ENCODE data around the gene ASCC1.
"Not testable (repeated sequence)": the region's sequence is repeated elsewhere in the genome, so short reads cannot be mapped to it uniquely, and the experiment has no call there.

ASCC1 gene

GRCh38 chr10:72158176-72158575, 57.9 kb downstream of the ASCC1 start:
- DNase-seq, result no peak

- no peak for DNase-seq
Measured at GRCh38 chr10:72156223-72156622, 59.9 kb downstream of the ASCC1 start.

GRCh38 chr10:72152286-72152685, 63.8 kb downstream of the ASCC1 start:
- no peak for DNase-seq

- DNase-seq, result not testable (repeated sequence)
Measured at GRCh38 chr10:72150746-72151478, 65.2 kb downstream of the ASCC1 start.

GRCh38 chr10:72147324-72147584, 68.8 kb downstream of the ASCC1 start:
- not testable (repeated sequence) for DNase-seq

GRCh38 chr10:72146559-72147323, 69.3 kb downstream of the ASCC1 start:
- DNase-seq, result no peak

- DNase-seq, result no peak
Measured at GRCh38 chr10:72146071-72146470, 70.0 kb downstream of the ASCC1 start.

- no peak for DNase-seq
Measured at GRCh38 chr10:72145657-72146056, 70.4 kb downstream of the ASCC1 start.

GRCh38 chr10:72140850-72141249, 75.2 kb downstream of the ASCC1 start:
- no peak for DNase-seq

- no peak for DNase-seq
Measured at GRCh38 chr10:72140174-72140573, 75.9 kb downstream of the ASCC1 start.

GRCh38 chr10:72137583-72137982, 78.5 kb downstream of the ASCC1 start:
- DNase-seq, result no peak

GRCh38 chr10:72136225-72136624, 79.9 kb downstream of the ASCC1 start:
- DNase-seq, result not testable (repeated sequence)

GRCh38 chr10:72134785-72135767, 81.0 kb downstream of the ASCC1 start:
- DNase-seq, result no peak

- no peak for DNase-seq
Measured at GRCh38 chr10:72133517-72133916, 82.6 kb downstream of the ASCC1 start.

GRCh38 chr10:72132854-72133253, 83.2 kb downstream of the ASCC1 start:
- no peak for DNase-seq

- no peak for DNase-seq
Measured at GRCh38 chr10:72127571-72127970, 88.5 kb downstream of the ASCC1 start.

- no peak for DNase-seq
Measured at GRCh38 chr10:72126872-72127232, 89.2 kb downstream of the ASCC1 start.

GRCh38 chr10:72126184-72126871, 89.7 kb downstream of the ASCC1 start:
- no peak for DNase-seq

GRCh38 chr10:72124989-72125388, 91.1 kb downstream of the ASCC1 start:
- no peak for DNase-seq

- no peak for DNase-seq
Measured at GRCh38 chr10:72124381-72124780, 91.7 kb downstream of the ASCC1 start.

GRCh38 chr10:72123616-72124015, 92.5 kb downstream of the ASCC1 start:
- no peak for DNase-seq

- no peak for DNase-seq
Measured at GRCh38 chr10:72122221-72122620, 93.9 kb downstream of the ASCC1 start.

GRCh38 chr10:72121389-72121788, 94.7 kb downstream of the ASCC1 start:
- no peak for DNase-seq

Data from NCI-H1105 (cell line).